WTC11 (cell line): ENCODE measurements around the gene LAMA4. TPM values are rescaled to one million over a fixed set of nuclear protein-coding genes. Genes with fewer than 3 reads are reported as not detected.

Experiments
- ATAC-seq: fragments of 200-7000 bp; cut with Tn5 transposase; 2 replicates; pipeline ENCODE4 v1.10.0; 2021; ENCODE audit warnings: mild to moderate bottlenecking, moderate library complexity
- CTCF ChIA-PET: fragments of 300-600 bp; sonication (Branson Sonifier 250); formaldehyde crosslinking; loops from one replicate; lab custom pipeline; 2021; ENCODE audit warnings: antibody characterized with exemption; lab: Charles Lee
- POLR2A ChIA-PET: fragments of 350-600 bp; sonication (Branson Sonifier 250); formaldehyde crosslinking; loops from one replicate; lab custom pipeline; 2021; ENCODE audit warnings: antibody characterized with exemption; lab: Charles Lee
- DNase-seq: peaks from one replicate; pipeline ENCODE4 v3.0.0; 2021; ENCODE audit warnings: low spot score
- H3K27ac Mint-ChIP-seq: 2 replicates; pipeline ENCODE4 v1.8.0; 2021; ENCODE audit warnings: mixed read lengths
- H3K27me3 Mint-ChIP-seq: 2 replicates; pipeline ENCODE4 v1.8.0; 2021; ENCODE audit warnings: low read depth, mild to moderate bottlenecking, moderate library complexity, mixed read lengths
- H3K36me3 Mint-ChIP-seq: 2 replicates; pipeline ENCODE4 v1.8.0; 2021; ENCODE audit warnings: mixed read lengths
- H3K4me1 Mint-ChIP-seq: 2 replicates; pipeline ENCODE4 v1.8.0; 2022; ENCODE audit warnings: mixed read lengths
- H3K4me3 Mint-ChIP-seq: 2 replicates; pipeline ENCODE4 v1.8.0; 2021; ENCODE audit warnings: mild to moderate bottlenecking, moderate library complexity, mixed read lengths
- H3K9me3 Mint-ChIP-seq: 2 replicates; pipeline ENCODE4 v1.8.0; 2021; ENCODE audit warnings: mixed read lengths
- AFF4 ChIP-seq: sonication (generic); formaldehyde crosslinking; IDR thresholded peaks from 2 replicates; pipeline ENCODE4 v1.8.1; 2023; ENCODE audit warnings: mild to moderate bottlenecking, missing genetic modification reagents, borderline replicate concordance
- ATF1 ChIP-seq: sonication (generic); formaldehyde crosslinking; IDR thresholded peaks from 2 replicates; pipeline ENCODE4 v1.8.1; 2023; ENCODE audit warnings: mild to moderate bottlenecking, moderate library complexity, missing genetic modification reagents
- ATF3 ChIP-seq: sonication (generic); formaldehyde crosslinking; conservative IDR thresholded peaks from 2 replicates; pipeline ENCODE4 v1.8.1; 2022; ENCODE audit warnings: mild to moderate bottlenecking, missing genetic modification reagents
- CREM ChIP-seq: sonication (generic); formaldehyde crosslinking; IDR thresholded peaks from 2 replicates; pipeline ENCODE4 v1.8.1; 2022; ENCODE audit warnings: mild to moderate bottlenecking, missing genetic modification reagents, moderate library complexity
- E2F1 ChIP-seq: sonication (generic); formaldehyde crosslinking; IDR thresholded peaks from 2 replicates; pipeline ENCODE4 v1.8.0; 2022; ENCODE audit warnings: mild to moderate bottlenecking, missing genetic modification reagents
- IRF2 ChIP-seq: sonication (generic); formaldehyde crosslinking; IDR thresholded peaks from 2 replicates; pipeline ENCODE4 v1.8.0; 2022; ENCODE audit warnings: low read depth, missing genetic modification reagents, borderline replicate concordance
- MAX ChIP-seq: sonication (generic); formaldehyde crosslinking; IDR thresholded peaks from 2 replicates; pipeline ENCODE4 v1.8.0; 2022; ENCODE audit warnings: mild to moderate bottlenecking, missing genetic modification reagents
- RORB ChIP-seq: fragments of 250-450 bp; sonication (Bioruptor Pico); IDR thresholded peaks from 2 replicates; pipeline ENCODE4 v1.9.0; 2021; ENCODE audit warnings: mild to moderate bottlenecking
- STAT6 ChIP-seq: sonication (generic); formaldehyde crosslinking; conservative IDR thresholded peaks from 2 replicates; pipeline ENCODE4 v1.8.1; 2023; ENCODE audit warnings: mild to moderate bottlenecking, low read depth, missing genetic modification reagents, moderate library complexity
- TCF7 ChIP-seq: sonication (generic); formaldehyde crosslinking; IDR thresholded peaks from 2 replicates; pipeline ENCODE4 v1.8.0; 2022; ENCODE audit warnings: mild to moderate bottlenecking, low read depth, missing genetic modification reagents, moderate library complexity
- TP53 ChIP-seq: sonication (generic); formaldehyde crosslinking; IDR thresholded peaks from 2 replicates; pipeline ENCODE4 v1.8.1; 2023; ENCODE audit warnings: mild to moderate bottlenecking, missing genetic modification reagents
- ZMAT4 ChIP-seq: fragments of 250-450 bp; sonication (Bioruptor Pico); IDR thresholded peaks from 2 replicates; pipeline ENCODE4 v1.9.0; 2021; ENCODE audit warnings: mild to moderate bottlenecking
- ZNF121 ChIP-seq: sonication (generic); formaldehyde crosslinking; IDR thresholded peaks from 2 replicates; pipeline ENCODE4 v1.8.0; 2023; ENCODE audit warnings: missing genetic modification reagents
- ZNF138 ChIP-seq: sonication (generic); formaldehyde crosslinking; conservative IDR thresholded peaks from 2 replicates; pipeline ENCODE4 v1.8.1; 2022; ENCODE audit warnings: mild to moderate bottlenecking, moderate library complexity, missing genetic modification reagents
- ZNF232 ChIP-seq: sonication (generic); formaldehyde crosslinking; IDR thresholded peaks from 2 replicates; pipeline ENCODE4 v1.8.0; 2022; ENCODE audit warnings: mild to moderate bottlenecking, missing genetic modification reagents
- total RNA-seq: library from RNA; stranded (reverse); gene quantifications from 3 replicates; pipeline ENCODE4 v1.2.3, GENCODE V29; 2021
- TF ChIP-seq, protein P1 (sequence below): sonication (generic); formaldehyde crosslinking; IDR thresholded peaks from 2 replicates; pipeline ENCODE4 v1.8.1; 2022; ENCODE audit warnings: low read depth, mild to moderate bottlenecking, moderate library complexity, missing genetic modification reagents, borderline replicate concordance
- TF ChIP-seq, protein P2 (sequence below): fragments of 250-450 bp; sonication (Bioruptor Pico); IDR thresholded peaks from 2 replicates; pipeline ENCODE4 v1.8.0; 2021; ENCODE audit warnings: mild to moderate bottlenecking
- TF ChIP-seq, protein P3 (sequence below): fragments of 250-450 bp; sonication (Bioruptor Pico); IDR thresholded peaks from 2 replicates; pipeline ENCODE4 v1.9.0; 2021; ENCODE audit warnings: mild to moderate bottlenecking
- TF ChIP-seq, protein P4 (sequence below): sonication (generic); formaldehyde crosslinking; IDR thresholded peaks from 2 replicates; pipeline ENCODE4 v1.8.1; 2022; ENCODE audit warnings: mild to moderate bottlenecking, missing genetic modification reagents, moderate library complexity, borderline replicate concordance

Gene LAMA4
- total RNA-seq, 1 experiment from 2014 or later = 1.6 TPM

- TF ChIP-seq ATF1 (CRISPR knock-in tag) (no peak), ZMAT4 (CRISPR knock-in tag) (no peak), IRF2 (CRISPR knock-in tag) (no peak), AFF4 (CRISPR knock-in tag) (no peak)
These were observed 23.2 kb downstream of the LAMA4 start (continued) for GRCh38 chr6:112231164-112231563.

- POLR2A ChIA-PET = no interaction called here
- H3K36me3 Mint-ChIP-seq = no peaks in the 10 kb centered on the region
- TF ChIP-seq, protein P1, sequence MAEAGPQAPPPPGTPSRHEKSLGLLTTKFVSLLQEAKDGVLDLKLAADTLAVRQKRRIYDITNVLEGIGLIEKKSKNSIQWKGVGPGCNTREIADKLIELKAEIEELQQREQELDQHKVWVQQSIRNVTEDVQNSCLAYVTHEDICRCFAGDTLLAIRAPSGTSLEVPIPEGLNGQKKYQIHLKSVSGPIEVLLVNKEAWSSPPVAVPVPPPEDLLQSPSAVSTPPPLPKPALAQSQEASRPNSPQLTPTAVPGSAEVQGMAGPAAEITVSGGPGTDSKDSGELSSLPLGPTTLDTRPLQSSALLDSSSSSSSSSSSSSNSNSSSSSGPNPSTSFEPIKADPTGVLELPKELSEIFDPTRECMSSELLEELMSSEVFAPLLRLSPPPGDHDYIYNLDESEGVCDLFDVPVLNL (CRISPR knock-in tag) = no peak
- TF ChIP-seq MAX (CRISPR knock-in tag) (no peak), STAT6 (CRISPR knock-in tag) (no peak), ZNF138 (CRISPR knock-in tag) (no peak), RORB (CRISPR knock-in tag) (no peak), E2F1 (no peak), ZNF232 (no peak), ATF3 (CRISPR knock-in tag) (no peak), CREM (no peak), TCF7 (no peak), TP53 (CRISPR knock-in tag) (no peak), ZNF121 (CRISPR knock-in tag) (no peak)
- TF ChIP-seq, protein P2, sequence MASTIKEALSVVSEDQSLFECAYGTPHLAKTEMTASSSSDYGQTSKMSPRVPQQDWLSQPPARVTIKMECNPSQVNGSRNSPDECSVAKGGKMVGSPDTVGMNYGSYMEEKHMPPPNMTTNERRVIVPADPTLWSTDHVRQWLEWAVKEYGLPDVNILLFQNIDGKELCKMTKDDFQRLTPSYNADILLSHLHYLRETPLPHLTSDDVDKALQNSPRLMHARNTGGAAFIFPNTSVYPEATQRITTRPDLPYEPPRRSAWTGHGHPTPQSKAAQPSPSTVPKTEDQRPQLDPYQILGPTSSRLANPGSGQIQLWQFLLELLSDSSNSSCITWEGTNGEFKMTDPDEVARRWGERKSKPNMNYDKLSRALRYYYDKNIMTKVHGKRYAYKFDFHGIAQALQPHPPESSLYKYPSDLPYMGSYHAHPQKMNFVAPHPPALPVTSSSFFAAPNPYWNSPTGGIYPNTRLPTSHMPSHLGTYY (CRISPR knock-in tag) = no peak
- TF ChIP-seq, protein P3, sequence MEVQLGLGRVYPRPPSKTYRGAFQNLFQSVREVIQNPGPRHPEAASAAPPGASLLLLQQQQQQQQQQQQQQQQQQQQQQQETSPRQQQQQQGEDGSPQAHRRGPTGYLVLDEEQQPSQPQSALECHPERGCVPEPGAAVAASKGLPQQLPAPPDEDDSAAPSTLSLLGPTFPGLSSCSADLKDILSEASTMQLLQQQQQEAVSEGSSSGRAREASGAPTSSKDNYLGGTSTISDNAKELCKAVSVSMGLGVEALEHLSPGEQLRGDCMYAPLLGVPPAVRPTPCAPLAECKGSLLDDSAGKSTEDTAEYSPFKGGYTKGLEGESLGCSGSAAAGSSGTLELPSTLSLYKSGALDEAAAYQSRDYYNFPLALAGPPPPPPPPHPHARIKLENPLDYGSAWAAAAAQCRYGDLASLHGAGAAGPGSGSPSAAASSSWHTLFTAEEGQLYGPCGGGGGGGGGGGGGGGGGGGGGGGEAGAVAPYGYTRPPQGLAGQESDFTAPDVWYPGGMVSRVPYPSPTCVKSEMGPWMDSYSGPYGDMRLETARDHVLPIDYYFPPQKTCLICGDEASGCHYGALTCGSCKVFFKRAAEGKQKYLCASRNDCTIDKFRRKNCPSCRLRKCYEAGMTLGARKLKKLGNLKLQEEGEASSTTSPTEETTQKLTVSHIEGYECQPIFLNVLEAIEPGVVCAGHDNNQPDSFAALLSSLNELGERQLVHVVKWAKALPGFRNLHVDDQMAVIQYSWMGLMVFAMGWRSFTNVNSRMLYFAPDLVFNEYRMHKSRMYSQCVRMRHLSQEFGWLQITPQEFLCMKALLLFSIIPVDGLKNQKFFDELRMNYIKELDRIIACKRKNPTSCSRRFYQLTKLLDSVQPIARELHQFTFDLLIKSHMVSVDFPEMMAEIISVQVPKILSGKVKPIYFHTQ = no peak
- TF ChIP-seq, protein P4, sequence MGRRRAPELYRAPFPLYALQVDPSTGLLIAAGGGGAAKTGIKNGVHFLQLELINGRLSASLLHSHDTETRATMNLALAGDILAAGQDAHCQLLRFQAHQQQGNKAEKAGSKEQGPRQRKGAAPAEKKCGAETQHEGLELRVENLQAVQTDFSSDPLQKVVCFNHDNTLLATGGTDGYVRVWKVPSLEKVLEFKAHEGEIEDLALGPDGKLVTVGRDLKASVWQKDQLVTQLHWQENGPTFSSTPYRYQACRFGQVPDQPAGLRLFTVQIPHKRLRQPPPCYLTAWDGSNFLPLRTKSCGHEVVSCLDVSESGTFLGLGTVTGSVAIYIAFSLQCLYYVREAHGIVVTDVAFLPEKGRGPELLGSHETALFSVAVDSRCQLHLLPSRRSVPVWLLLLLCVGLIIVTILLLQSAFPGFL (CRISPR knock-in tag) = no peak
These were observed 25.7 kb downstream of the LAMA4 start for GRCh38 chr6:112228480-112229332.

More at GRCh38 chr6:112228480-112229332, 25.7 kb downstream of the LAMA4 start:
- Mint-ChIP-seq H3K27me3 (no peaks in the 10 kb centered on the region), H3K4me1 (peaks cover 4% of the 10 kb centered on the region; the same call in 1 of the 2 replicates), H3K4me3 (no peak overlapping the region), H3K9me3 (peaks cover 4% of the 10 kb centered on the region; the same call in 1 of the 2 replicates), H3K27ac (no peak overlapping the region)
- no peak for DNase-seq
- ATAC-seq = peak; percentile 60
- CTCF ChIA-PET = no interaction called here
